Esophagus squamous epithelium (tissue), 5 donors: ENCODE results near the gene TBL2. TPM values are rescaled to one million over a fixed set of nuclear protein-coding genes. Genes with fewer than 3 reads are reported as not detected.
A peak's percentile ranks its signal among the peaks of the same experiment; 100 is the strongest.

Source experiments
- DNase-seq: peaks from one replicate; lab custom pipeline; 2025; lab: John Stamatoyannopoulos, UW
- H3K27ac ChIP-seq, 4 donors: fragments of 200-600 bp; sonication (generic); one replicate each; pipeline ENCODE4 v1.5.1; 2016 to 2019; ENCODE audit warnings: mild to moderate bottlenecking in 1 of 4
- H3K27me3 ChIP-seq, 4 donors: fragments of 200-600 bp; sonication (generic); 1 replicate in 3 of 4; 2 replicates in 1 of 4; pipeline versions ENCODE4 v1.5.1 to v1.6.0; 2017 to 2021; ENCODE audit warnings: antibody characterized with exemption in 1 of 4
- H3K36me3 ChIP-seq, 3 donors: fragments of 200-600 bp; sonication (generic); one replicate each; pipeline ENCODE4 v1.5.1; 2016 to 2019
- H3K4me1 ChIP-seq, 3 donors: fragments of 200-600 bp; sonication (generic); one replicate each; pipeline ENCODE4 v1.5.1; 2017 to 2019
- H3K4me3 ChIP-seq, 4 donors: fragments of 200-600 bp; sonication (generic); 1 replicate in 3 of 4; 2 replicates in 1 of 4; pipeline ENCODE4 v1.5.1; 2016 to 2019; ENCODE audit warnings: mild to moderate bottlenecking in 2 of 4, moderate library complexity in 1 of 4
- H3K9me3 ChIP-seq, 3 donors: fragments of 200-600 bp; sonication (generic); one replicate each; pipeline ENCODE4 v1.5.1; 2016 to 2019
- CTCF ChIP-seq, 6 experiments: fragments of 450-650 bp in 4 of 6; fragments of 200-600 bp in 2 of 6; sonication (generic) in 2 of 6; IDR thresholded peaks; one replicate each; pipeline ENCODE4 v1.5.1; 2016 to 2019; ENCODE audit warnings: antibody characterized with exemption in 6 of 6, mild to moderate bottlenecking in 4 of 6, moderate library complexity in 4 of 6
- POLR2A ChIP-seq, 4 donors: fragments of 450-650 bp; IDR thresholded peaks; one replicate each; pipeline ENCODE4 v1.6.1; 2017; ENCODE audit warnings: antibody characterized with exemption in 4 of 4, mild to moderate bottlenecking in 4 of 4, moderate library complexity in 3 of 4
- WGBS, 2 donors: methylation state at CpG; one replicate each; pipeline ENCODE4 v1.1.5; 2018; 5-methylcytosine and 5-hydroxymethylcytosine counted together
- intact Hi-C: fragments of 100-400 bp; cut with DNase I; formaldehyde crosslinking; loops from one replicate; pipeline ENCODE4 v1.15.0; 2022
- total RNA-seq, 4 donors: library from RNA; depleted of rRNA; stranded (reverse); fragments of >200 nt; gene quantifications; one replicate each; pipeline ENCODE4 v1.1.0, GENCODE V29; 2016
- donor health status: DM: yes; HTN: yes; CAD: no.

Gene TBL2
- total RNA-seq, 4 donors from 2014 or later, result 18.1 to 34.8 (median 26.7) TPM

GRCh38 chr7:73596191-73597065, 18.0 kb upstream of the TBL2 start:
- no peaks in the 10 kb centered on the region for H3K36me3 ChIP-seq
- H3K27ac ChIP-seq, result no peak overlapping the region
- H3K4me1 ChIP-seq, result no peaks in the 10 kb centered on the region
- intact Hi-C loops, result no loop called here
- no peaks in the 10 kb centered on the region for H3K9me3 ChIP-seq
- H3K4me3 ChIP-seq, result no peak overlapping the region
- peaks cover 0 to 38% (median 0%) of the 10 kb centered on the region in 4 donors for H3K27me3 ChIP-seq
- DNase-seq, result no peak
- WGBS, 2 donors, result 54 to 74% methylated on average over 9 to 24 of the region's 37 CpGs
- TF ChIP-seq POLR2A (IDR thresholded peaks at IDR 0.05) (no peak), CTCF (IDR thresholded peaks at IDR 0.05) (no peak)

GRCh38 chr7:73595358-73595757, 17.0 kb upstream of the TBL2 start:
- intact Hi-C loops, result no loop called here
- no peaks in the 10 kb centered on the region for H3K4me1 ChIP-seq
- H3K36me3 ChIP-seq, result no peaks in the 10 kb centered on the region

GRCh38 chr7:73593207-73594045, 15.0 kb upstream of the TBL2 start:
- no peak overlapping the region for H3K4me3 ChIP-seq
- H3K36me3 ChIP-seq, result no peaks in the 10 kb centered on the region
- WGBS, 2 donors, result 20 to 75% methylated on average over 1 to 5 of the region's 14 CpGs
- TF ChIP-seq CTCF (IDR thresholded peaks at IDR 0.05) (no peak), POLR2A (IDR thresholded peaks at IDR 0.05) (no peak)
- no peak for DNase-seq
- H3K4me1 ChIP-seq, result no peaks in the 10 kb centered on the region
- peaks cover 0 to 30% (median 0%) of the 10 kb centered on the region in 4 donors for H3K27me3 ChIP-seq
- intact Hi-C loops, result no loop called here
- H3K27ac ChIP-seq, result no peak overlapping the region
- no peaks in the 10 kb centered on the region for H3K9me3 ChIP-seq

More at GRCh38 chr7:73595358-73595757, 17.0 kb upstream of the TBL2 start:
- H3K9me3 ChIP-seq, result no peaks in the 10 kb centered on the region
- 86 to 88% methylated on average over 2 to 5 of the region's 9 CpGs for WGBS, 2 donors
- no peak overlapping the region for H3K27ac ChIP-seq
- TF ChIP-seq CTCF (IDR thresholded peaks at IDR 0.05), result no peak
- peaks cover 0 to 35% (median 0%) of the 10 kb centered on the region in 4 donors for H3K27me3 ChIP-seq
- no peak overlapping the region for H3K4me3 ChIP-seq
- no peak for DNase-seq

- no peaks in the 10 kb centered on the region for H3K9me3 ChIP-seq
- no peak overlapping the region for H3K4me3 ChIP-seq
- intact Hi-C loops, result no loop called here
- no peak for TF ChIP-seq POLR2A (IDR thresholded peaks at IDR 0.05)
- TF ChIP-seq CTCF (IDR thresholded peaks at IDR 0.05), result no peak
- H3K27me3 ChIP-seq, result no peaks in the 10 kb centered on the region
- H3K27ac ChIP-seq, result peak overlapping the region in 1 of 4 donors; percentile 59
- H3K4me1 ChIP-seq, result peaks cover 0 to 11% (median 0%) of the 10 kb centered on the region in 3 donors
- no peak for DNase-seq
- 91 to 94% methylated on average over 12 of the region's 12 CpGs for WGBS, 2 donors
- no peaks in the 10 kb centered on the region for H3K36me3 ChIP-seq
Measured at GRCh38 chr7:73586911-73587310, 8.5 kb upstream of the TBL2 start.
